ENCODE measurements around the gene NPAS3.

The NPAS3 gene

GRCh38 chr14:33542338-33543287 is 603.9 kb downstream of the NPAS3 start:
- Histone ChIP-seq H3K4me1 (ENCODE audit: control insufficient read depth, insufficient read depth, low read length) (peaks cover 6% of the 10 kb centered on the region; the same call in 1 of the 2 replicates), H3K27ac (ENCODE audit: extremely low read depth, low read depth, low read length) (no peak overlapping the region), H3K4me3 (ENCODE audit: low read depth, low read length) (no peak overlapping the region), H3K36me3 (ENCODE audit: control insufficient read depth in 2 of 2, insufficient read depth in 1 of 2, low read length in 2 of 2) (no peaks in the 10 kb centered on the region), H3K9me3 (ENCODE audit: control insufficient read depth, insufficient read depth, low read depth, low read length) (no peaks in the 10 kb centered on the region)
- CTCF ChIA-PET = no interaction called here
- TF ChIP-seq MZF1 (tag by site-specific recombination; IDR thresholded peaks at IDR 0.05; ENCODE audit: borderline replicate concordance) (no peak), ZFP3 (tag by site-specific recombination; IDR thresholded peaks at IDR 0.05; ENCODE audit: low read depth) (no peak), ZNF580 (tag by site-specific recombination; IDR thresholded peaks at IDR 0.05) (no peak), ZNF121 (tag by site-specific recombination; IDR thresholded peaks at IDR 0.05) (no peak), ZNF426 (tag by site-specific recombination; IDR thresholded peaks at IDR 0.05) (no peak), ZBTB1 (tag by site-specific recombination; IDR thresholded peaks at IDR 0.05) (no peak), ZNF354C (tag by site-specific recombination; IDR thresholded peaks at IDR 0.05; ENCODE audit: borderline replicate concordance, low read depth) (no peak), GFI1B (tag by site-specific recombination; IDR thresholded peaks at IDR 0.05) (no peak)
- POLR2A ChIA-PET = no interaction called here

- Histone ChIP-seq H3K4me1 (ENCODE audit: control insufficient read depth, insufficient read depth, low read length) (no peaks in the 10 kb centered on the region), H3K36me3 (ENCODE audit: control insufficient read depth in 2 of 2, insufficient read depth in 1 of 2, low read length in 2 of 2) (no peaks in the 10 kb centered on the region), H3K9me3 (ENCODE audit: control insufficient read depth, insufficient read depth, low read depth, low read length) (no peaks in the 10 kb centered on the region), H3K4me3 (ENCODE audit: low read depth, low read length) (no peak overlapping the region), H3K27ac (ENCODE audit: extremely low read depth, low read depth, low read length) (no peak overlapping the region)
- ChIA-PET CTCF (no interaction called here), POLR2A (no interaction called here)
- TF ChIP-seq ZNF280D (tag by site-specific recombination; IDR thresholded peaks at IDR 0.05) = no peak
- no peak for TF ChIP-seq ZNF768 (tag by site-specific recombination; IDR thresholded peaks at IDR 0.05)
- TF ChIP-seq MZF1 (tag by site-specific recombination; IDR thresholded peaks at IDR 0.05; ENCODE audit: borderline replicate concordance) = no peak
- no peak for TF ChIP-seq ZFHX2 (tag by site-specific recombination; conservative IDR thresholded peaks at IDR 0.05)
- no peak for TF ChIP-seq ZNF645 (tag by site-specific recombination; IDR thresholded peaks at IDR 0.05)
- TF ChIP-seq GFI1B (tag by site-specific recombination; IDR thresholded peaks at IDR 0.05) = no peak
- TF ChIP-seq ZNF623 (tag by site-specific recombination; IDR thresholded peaks at IDR 0.05) = no peak
- TF ChIP-seq GLI2 (tag by site-specific recombination; IDR thresholded peaks at IDR 0.05; ENCODE audit: borderline replicate concordance, low read depth) = no peak
- TF ChIP-seq ZNF560 (tag by site-specific recombination; IDR thresholded peaks at IDR 0.05; ENCODE audit: borderline replicate concordance) = no peak
- no peak for TF ChIP-seq ZNF777 (tag by site-specific recombination; IDR thresholded peaks at IDR 0.05; ENCODE audit: borderline replicate concordance)
- no peak for TF ChIP-seq IKZF3 (tag by site-specific recombination; IDR thresholded peaks at IDR 0.05)
- TF ChIP-seq ZNF157 (tag by site-specific recombination; IDR thresholded peaks at IDR 0.05) = no peak
- TF ChIP-seq ZBTB7A (tag by site-specific recombination; IDR thresholded peaks at IDR 0.05; ENCODE audit: low read depth) = no peak
- TF ChIP-seq PRDM1 (tag by site-specific recombination; IDR thresholded peaks at IDR 0.05) = no peak
- TF ChIP-seq KLF7 (tag by site-specific recombination; IDR thresholded peaks at IDR 0.05; ENCODE audit: borderline replicate concordance) = no peak
- no peak for TF ChIP-seq ZNF221 (tag by site-specific recombination; IDR thresholded peaks at IDR 0.05; ENCODE audit: borderline replicate concordance)
- no peak for TF ChIP-seq ZNF621 (tag by site-specific recombination; IDR thresholded peaks at IDR 0.05)
- no peak for TF ChIP-seq ZNF544 (tag by site-specific recombination; IDR thresholded peaks at IDR 0.05)
These were observed 607.0 kb downstream of the NPAS3 start for GRCh38 chr14:33545696-33546095.
